Subcutaneous adipose tissue (tissue), 4 donors: Measurements from ENCODE around the gene LSAMP. TPM values are rescaled to one million over a fixed set of nuclear protein-coding genes. Genes with fewer than 3 reads are reported as not detected.

Source experiments
- CTCF ChIP-seq: fragments of 450-650 bp; IDR thresholded peaks from one replicate; pipeline ENCODE4 v1.5.1; 2016; ENCODE audit warnings: low read depth, mild to moderate bottlenecking, control low read depth, antibody characterized with exemption, moderate library complexity
- total RNA-seq, 4 donors: library from RNA; depleted of rRNA; stranded (reverse); fragments of >200 nt; gene quantifications; one replicate each; pipeline ENCODE4 v1.1.0, GENCODE V29; 2016

LSAMP gene
- total RNA-seq, 4 donors from 2014 or later, result 0.38 to 1.7 (median 0.71) TPM

- no peak for TF ChIP-seq CTCF
These were observed 523.6 kb downstream of the LSAMP start for GRCh38 chr3:115921711-115922110.

- no peak for TF ChIP-seq CTCF
These were observed 526.4 kb downstream of the LSAMP start for GRCh38 chr3:115918900-115919299.

GRCh38 chr3:115916866-115917265, 528.4 kb downstream of the LSAMP start:
- no peak for TF ChIP-seq CTCF

- no peak for TF ChIP-seq CTCF
These were observed 530.2 kb downstream of the LSAMP start for GRCh38 chr3:115915061-115915460.

GRCh38 chr3:115913069-115913686, 532.1 kb downstream of the LSAMP start:
- no peak for TF ChIP-seq CTCF

GRCh38 chr3:115912372-115912771, 532.9 kb downstream of the LSAMP start:
- no peak for TF ChIP-seq CTCF

GRCh38 chr3:115905871-115906270, 539.4 kb downstream of the LSAMP start:
- no peak for TF ChIP-seq CTCF
